ENCODE results near the gene FAM89A. TPM values are rescaled to one million over a fixed set of nuclear protein-coding genes. Genes with fewer than 3 reads are reported as not detected.
"Not testable (repeated sequence)": the region's sequence is repeated elsewhere in the genome, so short reads cannot be mapped to it uniquely, and the experiment has no call there.

The FAM89A gene
- polyA plus RNA-seq, 4 donors = 17.6 to 20.7 (median 18.9) TPM

- no peak for DNase-seq (ENCODE audit: low read depth in 4 of 4, low spot score in 3 of 4)
Observed at GRCh38 chr1:231037585-231038517, 2.2 kb downstream of the FAM89A start.

DNA sequence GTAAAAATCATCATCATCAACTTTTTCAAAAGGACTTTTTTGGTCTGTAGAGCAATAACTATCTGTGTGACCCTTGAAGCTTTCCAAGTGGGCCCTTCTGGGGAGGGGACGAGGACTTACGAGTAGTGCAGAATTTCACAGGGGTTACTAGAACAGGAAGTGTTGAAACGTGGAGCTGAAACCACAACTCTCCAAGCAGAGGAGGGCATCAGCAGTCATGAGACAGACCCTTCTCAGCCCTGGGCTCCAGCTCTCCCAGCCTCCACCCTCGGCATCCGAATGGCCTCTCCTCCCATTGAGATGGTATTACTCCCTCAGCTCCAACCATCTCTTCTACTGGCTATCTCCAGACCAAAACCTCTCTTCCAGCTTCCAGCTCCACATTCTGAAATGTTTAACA is 3.6 kb downstream of the FAM89A start:
- DNase-seq (ENCODE audit: low read depth in 4 of 4, low spot score in 3 of 4) = no peak

GRCh38 chr1:231035799-231036198 is 4.3 kb downstream of the FAM89A start:
- no peak for DNase-seq (ENCODE audit: low read depth in 4 of 4, low spot score in 3 of 4)

- DNase-seq (ENCODE audit: low read depth in 4 of 4, low spot score in 3 of 4) = no peak
Observed at GRCh38 chr1:231032963-231033362, 7.1 kb downstream of the FAM89A start.

- DNase-seq (ENCODE audit: low read depth in 4 of 4, low spot score in 3 of 4) = no peak
Observed at GRCh38 chr1:231029841-231030240, 10.2 kb downstream of the FAM89A start.

- DNase-seq (ENCODE audit: low read depth in 4 of 4, low spot score in 3 of 4) = not testable (repeated sequence)
Observed at GRCh38 chr1:231029247-231029646, 10.8 kb downstream of the FAM89A start.

DNA sequence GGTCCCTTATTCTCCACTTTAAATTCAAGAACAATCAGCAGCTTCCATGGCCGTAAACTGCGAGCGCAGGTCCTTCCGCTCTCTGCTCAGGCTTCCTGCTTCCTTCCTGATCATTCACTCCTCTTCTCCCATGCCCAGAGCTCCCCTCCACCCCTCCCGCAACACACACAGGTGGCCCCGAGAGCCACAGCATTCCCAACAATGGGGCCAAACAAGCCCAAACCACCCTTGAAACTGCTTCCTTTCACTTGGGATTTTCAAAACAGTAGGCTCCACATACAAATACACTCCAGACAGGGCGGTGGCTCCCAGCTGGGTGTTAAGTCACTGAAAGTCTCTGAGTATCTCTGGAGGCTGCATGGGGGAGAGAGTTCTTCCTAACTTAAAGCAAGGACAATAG is 11.4 kb downstream of the FAM89A start:
- DNase-seq (ENCODE audit: low read depth in 4 of 4, low spot score in 3 of 4) = no peak

- DNase-seq (ENCODE audit: low read depth in 4 of 4, low spot score in 3 of 4) = no peak
Observed at GRCh38 chr1:231027971-231028370, 12.1 kb downstream of the FAM89A start.

- DNase-seq (ENCODE audit: low read depth in 4 of 4, low spot score in 3 of 4) = no peak
Observed at GRCh38 chr1:231027136-231027925, 12.7 kb downstream of the FAM89A start.

GRCh38 chr1:231026576-231026975 is 13.5 kb downstream of the FAM89A start:
- no peak for DNase-seq (ENCODE audit: low read depth in 4 of 4, low spot score in 3 of 4)

DNA sequence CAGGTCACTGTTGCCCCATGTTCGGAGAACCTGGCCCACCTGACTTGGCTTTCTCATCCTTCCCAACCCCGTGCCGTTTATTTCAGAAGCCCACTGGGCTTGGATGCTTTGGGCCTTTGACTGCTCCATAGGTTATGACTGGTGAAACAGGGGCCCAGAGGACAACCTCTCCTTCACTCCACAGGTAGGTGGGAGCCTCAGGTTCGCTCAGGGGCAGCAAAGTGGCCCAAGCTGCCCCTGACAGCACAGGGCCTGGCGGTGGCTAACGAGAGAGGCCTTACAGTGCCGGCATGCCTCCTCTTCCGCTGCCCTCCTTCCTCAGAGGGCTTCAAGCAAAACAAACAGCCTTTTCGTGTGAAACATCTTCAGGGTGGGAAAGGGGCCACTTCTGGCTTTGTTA is 16.9 kb downstream of the FAM89A start:
- DNase-seq (ENCODE audit: low read depth in 4 of 4, low spot score in 3 of 4) = no peak

DNA sequence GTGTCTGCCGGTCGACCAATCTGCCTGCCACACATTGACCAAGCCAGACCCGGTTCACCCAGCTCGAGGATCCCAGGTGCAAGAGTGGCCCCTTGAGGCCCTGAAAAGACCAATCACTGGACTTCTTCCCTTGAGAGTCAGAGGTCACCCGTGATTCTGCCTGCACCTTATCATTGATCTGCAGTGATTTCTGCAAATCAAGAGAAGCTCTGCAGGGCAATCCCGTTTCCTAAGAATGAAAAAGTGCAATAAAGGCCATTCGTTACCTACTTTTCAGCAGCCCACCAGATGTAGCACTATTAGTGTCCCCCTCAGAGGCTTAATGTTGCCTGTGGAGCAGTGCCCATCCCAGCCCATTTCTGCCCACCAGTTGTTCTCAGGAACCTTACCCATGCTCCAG is 17.5 kb downstream of the FAM89A start:
- DNase-seq (ENCODE audit: low read depth in 4 of 4, low spot score in 3 of 4) = not testable (repeated sequence)

DNA sequence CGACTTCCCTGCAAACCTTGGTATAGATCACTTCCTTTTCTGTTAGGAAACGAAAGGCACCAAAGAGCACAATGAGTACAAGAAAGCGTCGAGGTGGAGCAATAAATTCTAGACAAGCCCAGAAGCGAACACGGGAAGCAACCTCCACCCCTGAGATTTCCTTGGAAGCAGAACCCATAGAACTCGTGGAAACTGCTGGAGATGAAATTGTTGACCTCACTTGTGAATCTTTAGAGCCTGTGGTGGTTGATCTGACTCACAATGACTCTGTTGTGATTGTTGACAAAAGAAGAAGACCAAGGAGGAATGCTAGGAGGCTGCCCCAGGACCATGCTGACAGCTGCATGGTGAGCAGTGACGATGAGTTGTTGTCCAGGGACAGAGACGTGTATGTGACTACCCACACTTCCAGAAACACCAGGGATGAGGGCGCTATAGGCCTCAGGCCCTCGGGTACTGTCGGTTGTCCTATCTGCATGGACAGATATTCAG is 18.5 kb downstream of the FAM89A start:
- no peak for DNase-seq (ENCODE audit: low read depth in 4 of 4, low spot score in 3 of 4)

DNA sequence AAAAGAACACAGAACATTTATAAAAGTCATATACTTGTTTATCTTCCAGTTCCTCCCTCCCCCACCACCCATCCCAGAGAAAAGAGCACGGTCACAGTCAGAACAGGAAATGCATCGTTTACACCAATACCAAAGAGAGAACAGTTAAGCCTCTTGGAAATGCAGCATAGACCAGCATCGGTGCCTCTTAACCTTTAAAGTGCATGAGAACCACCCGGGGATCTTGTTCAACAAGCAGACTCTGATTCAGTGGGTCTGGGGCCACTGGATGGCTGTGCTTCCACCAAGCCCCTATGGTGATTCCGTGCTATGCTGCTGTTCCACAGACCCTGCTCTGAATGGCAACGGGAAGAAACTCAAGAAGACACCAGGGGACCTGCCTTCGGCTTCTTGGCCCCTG is 19.2 kb downstream of the FAM89A start:
- no peak for DNase-seq (ENCODE audit: low read depth in 4 of 4, low spot score in 3 of 4)

GRCh38 chr1:231020139-231020601 is 19.9 kb downstream of the FAM89A start:
- DNase-seq (ENCODE audit: low read depth in 4 of 4, low spot score in 3 of 4) = no peak

- DNase-seq (ENCODE audit: low read depth in 4 of 4, low spot score in 3 of 4) = no peak
Observed at GRCh38 chr1:231019711-231020110, 20.3 kb downstream of the FAM89A start.

- DNase-seq (ENCODE audit: low read depth in 4 of 4, low spot score in 3 of 4) = no peak
Observed at GRCh38 chr1:231016966-231017365, 23.1 kb downstream of the FAM89A start.

DNA sequence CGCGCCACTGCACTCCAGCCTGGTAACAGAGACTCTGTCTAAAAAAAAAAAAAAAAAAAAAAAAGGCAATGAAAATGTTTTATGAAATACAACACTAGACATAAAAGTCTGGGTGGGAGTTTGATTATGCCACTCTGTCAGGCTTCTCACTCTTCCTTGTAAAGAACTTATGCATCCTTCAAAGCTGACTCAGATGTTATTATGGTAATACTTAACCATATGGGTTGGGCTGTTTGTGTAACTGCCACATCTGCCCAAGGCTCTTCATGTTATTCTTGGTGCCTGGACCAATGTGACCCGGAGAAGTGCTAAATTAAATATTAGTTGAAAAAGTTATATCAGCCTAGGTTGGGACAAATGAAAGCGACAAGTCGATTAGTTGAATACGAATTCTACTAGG is 23.8 kb downstream of the FAM89A start:
- no peak for DNase-seq (ENCODE audit: low read depth in 4 of 4, low spot score in 3 of 4)

DNA sequence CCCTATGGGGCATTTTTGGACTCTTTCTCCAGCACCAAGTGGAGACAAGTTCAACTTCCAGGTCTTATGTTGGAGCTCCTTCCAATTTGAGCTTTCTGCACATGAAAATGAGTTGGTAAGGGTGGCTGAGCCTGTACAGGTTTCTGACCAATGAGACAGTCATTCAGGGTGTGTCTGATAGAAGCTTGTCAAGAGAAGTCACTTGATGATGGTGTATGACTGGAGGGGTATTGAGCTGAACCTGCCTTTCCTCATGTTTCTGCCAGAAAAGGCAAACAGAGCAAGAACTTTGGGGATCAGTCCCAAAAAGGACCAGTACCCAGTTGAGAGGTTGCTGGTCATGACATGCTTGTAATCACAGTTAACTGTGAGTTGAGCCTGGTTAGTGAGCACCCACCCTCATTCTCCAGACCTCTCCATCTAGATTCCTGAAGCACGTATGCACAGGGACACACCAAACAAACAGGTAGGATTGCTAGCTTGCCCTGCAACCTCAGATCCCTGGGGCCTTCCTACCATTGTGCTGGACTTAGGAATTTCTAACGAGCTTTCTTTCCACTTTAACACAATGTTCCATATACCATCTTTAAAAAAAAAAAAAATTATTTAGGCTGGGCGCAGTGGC is 26.6 kb downstream of the FAM89A start:
- DNase-seq (ENCODE audit: low read depth in 4 of 4, low spot score in 3 of 4) = no peak

DNA sequence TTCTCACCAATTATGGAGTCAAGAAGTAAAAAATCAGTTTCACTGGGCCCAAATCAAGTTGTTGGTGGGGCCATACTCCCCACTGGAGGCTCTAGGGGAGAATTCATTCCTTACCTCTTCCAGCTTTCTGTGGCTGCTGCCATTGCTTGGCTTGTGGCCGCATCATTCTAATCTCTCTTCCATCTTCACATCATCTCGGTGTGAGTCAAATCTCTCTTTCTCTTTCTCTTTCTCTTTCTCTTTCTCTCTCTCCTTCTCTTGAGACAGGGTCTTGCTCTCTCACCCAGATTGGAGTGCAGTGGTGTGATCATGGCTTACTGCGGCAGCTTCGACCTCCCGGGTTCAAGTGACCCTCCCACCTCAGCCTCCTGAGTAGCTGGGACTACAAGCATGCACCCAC is 28.1 kb downstream of the FAM89A start:
- no peak for DNase-seq (ENCODE audit: low read depth in 4 of 4, low spot score in 3 of 4)

- no peak for DNase-seq (ENCODE audit: low read depth in 4 of 4, low spot score in 3 of 4)
Observed at GRCh38 chr1:231011360-231011759, 28.7 kb downstream of the FAM89A start.
